SK-N-SH (cell line): ENCODE data around the gene MACROD2. TPM values are rescaled to one million over a fixed set of nuclear protein-coding genes. Genes with fewer than 3 reads are reported as not detected.

Experiments used
- CTCF ChIA-PET: fragments of 300-600, 350-600 bp; formaldehyde crosslinking; extraction: SDS; loops from one replicate; lab custom pipeline; 2021; lab: Yijun Ruan, JAX
- POLR2A ChIA-PET: fragments of 350-600 bp; sonication (Branson Sonifier 250); formaldehyde crosslinking; extraction: SDS; loops from one replicate; lab custom pipeline; 2020; ENCODE audit warnings: antibody characterized with exemption, inconsistent platforms; lab: Yijun Ruan, JAX
- DNase-seq: peaks from one replicate; pipeline ENCODE4 v3.0.0; 2012
- H2AFZ ChIP-seq: fragments of 200-600 bp; sonication (generic); 2 replicates; pipeline ENCODE4 v1.8.1; 2016; ENCODE audit warnings: antibody characterized with exemption, mild to moderate bottlenecking, low read depth
- H3F3A ChIP-seq: fragments of 200-600 bp; sonication (generic); replicated peaks from 2 replicates; pipeline ENCODE3; 2016; ENCODE audit warnings: antibody characterized with exemption, mild to moderate bottlenecking; ENCODE audit not compliant: insufficient read depth
- H3K27ac ChIP-seq, 2 experiments: fragments of 200-500 bp in 1 of 2; fragments of 200-600 bp in 1 of 2; sonication (Bioruptor generic) in 1 of 2; sonication (generic), shearing (Covaris generic) in 1 of 2; 2 replicates each; pipeline versions ENCODE4 v1.5.1 to v1.6.1; 2014 to 2016; ENCODE audit warnings: low read depth in 2 of 2, inconsistent platforms in 1 of 2, low read length in 1 of 2, mild to moderate bottlenecking in 1 of 2, mixed read lengths in 1 of 2
- H3K27me3 ChIP-seq: fragments of 200-600 bp; sonication (generic), shearing (Covaris generic); 2 replicates; pipeline ENCODE4 v1.6.1; 2016; ENCODE audit warnings: mixed run types; ENCODE audit not compliant: insufficient read depth
- H3K36me3 ChIP-seq, 2 experiments: fragments of 200-500 bp in 1 of 2; fragments of 200-600 bp in 1 of 2; sonication (Bioruptor generic) in 1 of 2; sonication (generic) in 1 of 2; replicated peaks in 1 of 2; 2 replicates each; pipeline versions ENCODE3 to v1.5.1; 2014 to 2016; ENCODE audit warnings: low read length in 1 of 2, mild to moderate bottlenecking in 1 of 2; ENCODE audit not compliant: insufficient read depth in 2 of 2, control insufficient read depth in 1 of 2
- H3K4me1 ChIP-seq, 2 experiments: fragments of 200-500 bp in 1 of 2; fragments of 200-600 bp in 1 of 2; sonication (Bioruptor generic) in 1 of 2; sonication (generic), shearing (Covaris generic) in 1 of 2; 2 replicates each; pipeline versions ENCODE4 v1.5.1 to v1.6.1; 2014 to 2016; ENCODE audit warnings: low read depth in 1 of 2, low read length in 1 of 2, mixed run types in 1 of 2; ENCODE audit not compliant: insufficient read depth in 2 of 2, control insufficient read depth in 1 of 2
- H3K4me2 ChIP-seq: fragments of 200-600 bp; sonication (generic), shearing (Covaris generic); 2 replicates; pipeline ENCODE4 v1.6.1; 2017; ENCODE audit warnings: mixed run types
- H3K4me3 ChIP-seq, 2 experiments: fragments of 200-500 bp in 1 of 2; fragments of 200-600 bp in 1 of 2; sonication (Bioruptor generic) in 1 of 2; sonication (generic), shearing (Covaris generic) in 1 of 2; 2 replicates each; pipeline versions ENCODE4 v1.5.1 to v1.8.1; 2014 to 2016; ENCODE audit warnings: low read depth in 2 of 2, inconsistent platforms in 1 of 2, low read length in 1 of 2, mild to moderate bottlenecking in 1 of 2, mixed read lengths in 1 of 2, moderate library complexity in 1 of 2
- H3K79me2 ChIP-seq: fragments of 200-600 bp; sonication (generic); 2 replicates; pipeline ENCODE4 v1.8.1; 2017; ENCODE audit warnings: mild to moderate bottlenecking; ENCODE audit not compliant: insufficient read depth
- H3K9ac ChIP-seq: fragments of 200-600 bp; sonication (generic); 2 replicates; pipeline ENCODE4 v1.6.1; 2017; ENCODE audit warnings: mixed run types
- H3K9me2 ChIP-seq: fragments of 200-600 bp; sonication (generic); 2 replicates; pipeline ENCODE4 v1.6.1; 2017; ENCODE audit warnings: mixed run types
- H3K9me3 ChIP-seq: fragments of 200-600 bp; sonication (generic); 2 replicates; pipeline ENCODE4 v1.6.1; 2017; ENCODE audit warnings: mixed run types, mild to moderate bottlenecking, moderate library complexity
- H4K20me1 ChIP-seq: fragments of 200-600 bp; sonication (generic); 2 replicates; pipeline ENCODE4 v1.6.1; 2017; ENCODE audit warnings: mild to moderate bottlenecking, mixed run types; ENCODE audit not compliant: insufficient read depth
- CTCF ChIP-seq: fragments of 200-600 bp; sonication (generic); IDR thresholded peaks from 2 replicates; pipeline ENCODE4 v1.6.1; 2017; ENCODE audit warnings: antibody characterized with exemption, mild to moderate bottlenecking, moderate library complexity
- EP300 ChIP-seq, 2 experiments: IDR thresholded peaks; 2 replicates each; pipeline versions ENCODE4 v1.4.0 to v1.6.1; 2012; ENCODE audit warnings: borderline replicate concordance in 1 of 2, low read depth in 1 of 2, low read length in 1 of 2
- EZH2phosphoT487 ChIP-seq: fragments of 200-600 bp; sonication (generic); IDR thresholded peaks from 2 replicates; pipeline ENCODE4 v1.6.1; 2017; ENCODE audit warnings: low read depth, mixed run types, mild to moderate bottlenecking, antibody characterized with exemption, moderate library complexity, borderline replicate concordance
- FOXJ3 ChIP-seq: sonication (generic); formaldehyde crosslinking; IDR thresholded peaks from 2 replicates; pipeline ENCODE4 v1.5.1; 2020; ENCODE audit warnings: mild to moderate bottlenecking, missing genetic modification reagents
- GABPA ChIP-seq: IDR thresholded peaks from 2 replicates; pipeline ENCODE4 v1.4.0; 2012; ENCODE audit warnings: low read depth, mild to moderate bottlenecking
- JUND ChIP-seq: IDR thresholded peaks from 2 replicates; pipeline ENCODE4 v1.4.0; 2012
- MAX ChIP-seq: IDR thresholded peaks from 2 replicates; pipeline ENCODE4 v1.4.0; 2012; ENCODE audit warnings: low read depth
- MEF2A ChIP-seq: IDR thresholded peaks from 2 replicates; pipeline ENCODE4 v1.4.0; 2012; ENCODE audit warnings: low read depth, borderline replicate concordance
- NFIC ChIP-seq: IDR thresholded peaks from 2 replicates; pipeline ENCODE4 v1.4.0; 2012; ENCODE audit warnings: borderline replicate concordance
- NRF1 ChIP-seq: IDR thresholded peaks from 2 replicates; pipeline ENCODE4 v1.6.1; 2012; ENCODE audit warnings: low read depth, mild to moderate bottlenecking, low read length
- PBX3 ChIP-seq: IDR thresholded peaks from 2 replicates; pipeline ENCODE4; 2012
- POLR2AphosphoS5 ChIP-seq: IDR thresholded peaks from 2 replicates; pipeline ENCODE4 v1.6.1; 2012; ENCODE audit warnings: low read depth, low read length
- RFX5 ChIP-seq: IDR thresholded peaks from 2 replicates; pipeline ENCODE4 v1.6.1; 2012; ENCODE audit warnings: mild to moderate bottlenecking, improper control_type of control experiment, low read length
- SIN3A ChIP-seq: IDR thresholded peaks from 2 replicates; pipeline ENCODE4 v1.6.1; 2012; ENCODE audit warnings: low read depth, mild to moderate bottlenecking, low read length, moderate library complexity, borderline replicate concordance
- SMC3 ChIP-seq: IDR thresholded peaks from 2 replicates; pipeline ENCODE4 v1.6.1; 2012; ENCODE audit warnings: low read depth, low read length, improper control_type of control experiment
- TAF1 ChIP-seq: IDR thresholded peaks from 2 replicates; pipeline ENCODE4 v1.6.1; 2012; ENCODE audit warnings: low read depth, mild to moderate bottlenecking, low read length, moderate library complexity, borderline replicate concordance
- TCF12 ChIP-seq: IDR thresholded peaks from 2 replicates; pipeline ENCODE4 v1.4.0; 2012
- TEAD4 ChIP-seq: IDR thresholded peaks from 2 replicates; pipeline ENCODE4 v1.4.0; 2012; ENCODE audit warnings: mild to moderate bottlenecking, borderline replicate concordance; ENCODE audit not compliant: insufficient read depth
- USF2 ChIP-seq: fragments of 150-350 bp; IDR thresholded peaks from 2 replicates; pipeline ENCODE4 v1.6.1; 2017; ENCODE audit warnings: antibody characterized with exemption, low read length, low read depth, borderline replicate concordance
- WGBS: methylation state at CpG from one replicate; pipeline ENCODE4 v1.1.6; 2017; ENCODE audit warnings: low lambda C conversion rate; 5-methylcytosine and 5-hydroxymethylcytosine counted together
- polyA plus RNA-seq, 3 experiments: library from polyadenylated mRNA; depleted of rRNA; stranded (reverse); fragments of >200 nt; gene quantifications; 2 replicates each; pipeline ENCODE4 v1.2.3, GENCODE V29; 2012

The MACROD2 gene
- polyA plus RNA-seq, 1 of the 3 experiments (the other 2 are of a cell fraction): 0.33 TPM

GRCh38 chr20:14418376-14418775 lies 423.1 kb downstream of the MACROD2 start (continued):
- TF ChIP-seq USF2 (no peak), PBX3 (no peak), MEF2A (no peak), NFIC (no peak)

GRCh38 chr20:14422892-14423291 lies 427.6 kb downstream of the MACROD2 start:
- WGBS: 79% methylated on average over 4 of the region's 4 CpGs

GRCh38 chr20:14431568-14431967 lies 436.3 kb downstream of the MACROD2 start:
- Histone ChIP-seq H3K4me3 (no peak overlapping the region), H3K9me3 (no peaks in the 10 kb centered on the region), H2AFZ (no peak overlapping the region), H3K27me3 (no peaks in the 10 kb centered on the region), H3F3A (no peaks in the 10 kb centered on the region), H4K20me1 (no peaks in the 10 kb centered on the region), H3K36me3 (no peaks in the 10 kb centered on the region), H3K9me2 (no peaks in the 10 kb centered on the region), H3K79me2 (no peaks in the 10 kb centered on the region), H3K27ac (no peak overlapping the region), H3K9ac (no peak overlapping the region), H3K4me2 (no peak overlapping the region), H3K4me1 (no peaks in the 10 kb centered on the region)
- ChIA-PET CTCF (interaction anchor here (1.1 kb wide), 1 partner anchor 20 kb away, joined by 3 read pairs; no protein-coding TSS in a partner anchor), POLR2A (no interaction called here)
- no peak for DNase-seq
- WGBS: 76% methylated on average over 2 of the region's 2 CpGs
- no peak for TF ChIP-seq MEF2A
- no peak for TF ChIP-seq RFX5
- no peak for TF ChIP-seq NRF1
- no peak for TF ChIP-seq MAX
- no peak for TF ChIP-seq SIN3A
- no peak for TF ChIP-seq TAF1
- no peak for TF ChIP-seq POLR2AphosphoS5
- no peak for TF ChIP-seq EZH2phosphoT487
- no peak for TF ChIP-seq TCF12
- no peak for TF ChIP-seq GABPA
- TF ChIP-seq NFIC: no peak
- no peak for TF ChIP-seq JUND
- no peak for TF ChIP-seq SMC3
- TF ChIP-seq USF2: no peak

More at GRCh38 chr20:14422892-14423291, 427.6 kb downstream of the MACROD2 start:
- H3K27me3 ChIP-seq: no peaks in the 10 kb centered on the region
- no peaks in the 10 kb centered on the region for H3K4me1 ChIP-seq
- POLR2A ChIA-PET: no interaction called here
- no peaks in the 10 kb centered on the region for H3F3A ChIP-seq
- H4K20me1 ChIP-seq: no peaks in the 10 kb centered on the region
- no peak overlapping the region for H3K9ac ChIP-seq
- TF ChIP-seq TEAD4 (no peak), CTCF (no peak), EP300 (IDR thresholded peaks at IDR 0.05; ENCODE audit: borderline replicate concordance in 1 of 2, low read depth in 1 of 2, low read length in 1 of 2) (no peak), FOXJ3 (CRISPR knock-in tag) (no peak)
- H3K27ac ChIP-seq: no peak overlapping the region
- H3K9me3 ChIP-seq: no peaks in the 10 kb centered on the region
- CTCF ChIA-PET: no interaction called here
- H3K4me3 ChIP-seq: no peak overlapping the region
- no peaks in the 10 kb centered on the region for H3K79me2 ChIP-seq
- DNase-seq: no peak
- H3K36me3 ChIP-seq: no peaks in the 10 kb centered on the region
- no peak overlapping the region for H3K4me2 ChIP-seq
- H3K9me2 ChIP-seq: no peaks in the 10 kb centered on the region
- H2AFZ ChIP-seq: no peak overlapping the region
